Mammary epithelial cell (primary cell): ENCODE measurements around the gene YRDC.

Experiments
- EZH2 ChIP-seq: IDR thresholded peaks from 2 replicates; pipeline ENCODE4 v1.6.1; 2012; ENCODE audit warnings: low read length, inconsistent platforms, borderline replicate concordance
- TF ChIP-seq, protein P1 (sequence below), 2 donors: IDR thresholded peaks in 1 of 2; conservative IDR thresholded peaks in 1 of 2; 2 replicates each; pipeline ENCODE4 v1.5.1; 2011 to 2012; ENCODE audit warnings: inconsistent platforms in 2 of 2, low read length in 2 of 2, mild to moderate bottlenecking in 2 of 2, control low read depth in 1 of 2, low read depth in 1 of 2; ENCODE audit not compliant: insufficient read depth in 1 of 2; ENCODE audit errors: extremely low read depth in 1 of 2

DNA sequence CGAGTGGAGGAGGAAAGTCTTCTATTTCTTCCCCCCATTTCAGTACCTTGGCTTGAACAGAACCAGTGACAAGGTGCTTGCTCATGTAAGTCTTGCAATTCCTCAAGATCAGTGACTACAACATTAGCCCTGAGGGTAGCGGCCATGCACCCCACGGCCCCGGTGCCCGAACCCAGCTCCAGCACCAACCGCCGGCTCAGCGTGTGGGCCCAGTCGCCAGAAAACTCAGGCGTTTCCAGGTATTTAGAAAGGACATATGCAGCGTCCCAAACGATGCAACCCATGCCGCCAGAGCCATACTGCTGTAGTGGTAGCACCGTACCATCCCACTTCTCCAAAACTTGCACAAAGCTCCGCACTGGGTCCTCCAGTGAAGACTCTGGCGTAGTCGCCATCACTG, 25.5 kb downstream of the YRDC start:
- TF ChIP-seq, protein P1, sequence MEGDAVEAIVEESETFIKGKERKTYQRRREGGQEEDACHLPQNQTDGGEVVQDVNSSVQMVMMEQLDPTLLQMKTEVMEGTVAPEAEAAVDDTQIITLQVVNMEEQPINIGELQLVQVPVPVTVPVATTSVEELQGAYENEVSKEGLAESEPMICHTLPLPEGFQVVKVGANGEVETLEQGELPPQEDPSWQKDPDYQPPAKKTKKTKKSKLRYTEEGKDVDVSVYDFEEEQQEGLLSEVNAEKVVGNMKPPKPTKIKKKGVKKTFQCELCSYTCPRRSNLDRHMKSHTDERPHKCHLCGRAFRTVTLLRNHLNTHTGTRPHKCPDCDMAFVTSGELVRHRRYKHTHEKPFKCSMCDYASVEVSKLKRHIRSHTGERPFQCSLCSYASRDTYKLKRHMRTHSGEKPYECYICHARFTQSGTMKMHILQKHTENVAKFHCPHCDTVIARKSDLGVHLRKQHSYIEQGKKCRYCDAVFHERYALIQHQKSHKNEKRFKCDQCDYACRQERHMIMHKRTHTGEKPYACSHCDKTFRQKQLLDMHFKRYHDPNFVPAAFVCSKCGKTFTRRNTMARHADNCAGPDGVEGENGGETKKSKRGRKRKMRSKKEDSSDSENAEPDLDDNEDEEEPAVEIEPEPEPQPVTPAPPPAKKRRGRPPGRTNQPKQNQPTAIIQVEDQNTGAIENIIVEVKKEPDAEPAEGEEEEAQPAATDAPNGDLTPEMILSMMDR (conservative IDR thresholded peaks at IDR 0.05 in 1 of 2, IDR thresholded peaks at IDR 0.05 in 1 of 2; ENCODE audit: extremely low read depth in 1 of 2, insufficient read depth in 1 of 2, low read depth in 1 of 2, low read length in 2 of 2) = no peak
- TF ChIP-seq EZH2 = no peak
